HEK293 (cell line): ENCODE results near the gene PKMYT1.

ENCODE experiments used
- CTCF ChIA-PET: fragments of 350-600 bp; formaldehyde crosslinking; extraction: SDS; loops from one replicate; lab custom pipeline; 2021; ENCODE audit warnings: antibody characterized with exemption; lab: Yijun Ruan, JAX
- POLR2A ChIA-PET: fragments of 300-600 bp; formaldehyde crosslinking; extraction: SDS; loops from one replicate; lab custom pipeline; 2020; ENCODE audit warnings: antibody characterized with exemption, inconsistent platforms; lab: Yijun Ruan, JAX
- H3K27ac ChIP-seq: fragments of 200-500 bp; sonication (Bioruptor generic); 2 replicates; pipeline ENCODE4 v1.5.1; 2014; ENCODE audit warnings: low read depth, low read length, control low read depth, inconsistent platforms; ENCODE audit errors: extremely low read depth
- H3K36me3 ChIP-seq, 2 experiments: fragments of 200-500 bp in 1 of 2; sonication (Bioruptor generic) in 1 of 2; 1 replicate in 1 of 2; 2 replicates in 1 of 2; pipeline ENCODE4 v1.5.1; 2014 to 2017; ENCODE audit warnings: inconsistent platforms in 2 of 2, low read length in 2 of 2; ENCODE audit not compliant: control insufficient read depth in 2 of 2, insufficient read depth in 1 of 2
- H3K4me1 ChIP-seq: fragments of 200-500 bp; sonication (Bioruptor generic); 2 replicates; pipeline ENCODE4 v1.5.1; 2014; ENCODE audit warnings: mild to moderate bottlenecking, low read length, inconsistent platforms; ENCODE audit not compliant: control insufficient read depth, insufficient read depth
- H3K4me3 ChIP-seq: 2 replicates; pipeline ENCODE4 v1.5.1; 2011; ENCODE audit warnings: low read depth, mild to moderate bottlenecking, control low read depth, low read length, moderate library complexity
- H3K9me3 ChIP-seq: fragments of 200-500 bp; sonication (Bioruptor generic); 2 replicates; pipeline ENCODE4 v1.5.1; 2014; ENCODE audit warnings: low read depth, low read length, inconsistent platforms; ENCODE audit not compliant: control insufficient read depth, insufficient read depth
- EGR2 ChIP-seq: fragments of 450-650 bp; formaldehyde crosslinking; IDR thresholded peaks from 2 replicates; pipeline ENCODE4 v1.5.1; 2016; ENCODE audit warnings: low read depth, missing biosample characterization, missing genetic modification characterization
- KLF9 ChIP-seq: fragments of 450-650 bp; formaldehyde crosslinking; IDR thresholded peaks from 2 replicates; pipeline ENCODE4 v1.5.1; 2016; ENCODE audit warnings: missing biosample characterization, missing genetic modification characterization, low read depth
- OSR2 ChIP-seq: fragments of 450-650 bp; formaldehyde crosslinking; IDR thresholded peaks from 2 replicates; pipeline ENCODE4 v1.5.1; 2016; ENCODE audit warnings: missing biosample characterization, missing genetic modification characterization
- PRDM10 ChIP-seq: fragments of 450-650 bp; formaldehyde crosslinking; IDR thresholded peaks from 2 replicates; pipeline ENCODE4 v1.5.1; 2016; ENCODE audit warnings: missing biosample characterization, missing genetic modification characterization
- SCRT1 ChIP-seq: fragments of 450-650 bp; formaldehyde crosslinking; IDR thresholded peaks from 2 replicates; pipeline ENCODE4 v1.5.1; 2016; ENCODE audit warnings: missing biosample characterization, missing genetic modification characterization, borderline replicate concordance
- SP2 ChIP-seq: fragments of 450-650 bp; formaldehyde crosslinking; IDR thresholded peaks from 2 replicates; pipeline ENCODE4 v1.5.1; 2016; ENCODE audit warnings: missing biosample characterization, missing genetic modification characterization
- TRIM28 ChIP-seq: IDR thresholded peaks from 2 replicates; pipeline ENCODE4 v1.6.1; 2011; ENCODE audit warnings: low read length, control low read depth, borderline replicate concordance
- ZFP41 ChIP-seq: fragments of 450-650 bp; formaldehyde crosslinking; IDR thresholded peaks from 2 replicates; pipeline ENCODE4 v1.5.1; 2016; ENCODE audit warnings: missing biosample characterization, missing genetic modification characterization, borderline replicate concordance
- ZNF132 ChIP-seq: fragments of 450-650 bp; formaldehyde crosslinking; IDR thresholded peaks from 2 replicates; pipeline ENCODE4 v1.5.1; 2017; ENCODE audit warnings: missing biosample characterization, missing genetic modification characterization, borderline replicate concordance
- ZNF2 ChIP-seq: fragments of 450-650 bp; formaldehyde crosslinking; IDR thresholded peaks from 2 replicates; pipeline ENCODE4 v1.5.1; 2016; ENCODE audit warnings: missing biosample characterization, missing genetic modification characterization
- ZNF214 ChIP-seq: fragments of 450-650 bp; formaldehyde crosslinking; IDR thresholded peaks from 2 replicates; pipeline ENCODE4 v1.5.1; 2017; ENCODE audit warnings: missing biosample characterization, mild to moderate bottlenecking, missing genetic modification characterization, borderline replicate concordance
- ZNF248 ChIP-seq: fragments of 450-650 bp; formaldehyde crosslinking; IDR thresholded peaks from 2 replicates; pipeline ENCODE4 v1.5.1; 2017; ENCODE audit warnings: missing biosample characterization, missing genetic modification characterization
- ZNF324 ChIP-seq: fragments of 450-650 bp; formaldehyde crosslinking; IDR thresholded peaks from 2 replicates; pipeline ENCODE4 v1.5.1; 2016; ENCODE audit warnings: missing biosample characterization, missing genetic modification characterization
- ZNF366 ChIP-seq: fragments of 450-650 bp; formaldehyde crosslinking; conservative IDR thresholded peaks from 2 replicates; pipeline ENCODE4 v1.5.1; 2016; ENCODE audit warnings: missing biosample characterization, missing genetic modification characterization
- ZNF394 ChIP-seq: fragments of 450-650 bp; formaldehyde crosslinking; IDR thresholded peaks from 2 replicates; pipeline ENCODE4 v1.5.1; 2016; ENCODE audit warnings: missing biosample characterization, missing genetic modification characterization, mild to moderate bottlenecking, moderate library complexity, borderline replicate concordance
- ZNF521 ChIP-seq: fragments of 450-650 bp; formaldehyde crosslinking; IDR thresholded peaks from 2 replicates; pipeline ENCODE4 v1.5.1; 2017; ENCODE audit warnings: missing biosample characterization, mild to moderate bottlenecking, missing genetic modification characterization
- ZNF571 ChIP-seq: fragments of 450-650 bp; formaldehyde crosslinking; IDR thresholded peaks from 2 replicates; pipeline ENCODE4 v1.5.0; 2017; ENCODE audit warnings: missing biosample characterization, missing genetic modification characterization
- ZNF596 ChIP-seq: fragments of 450-650 bp; IDR thresholded peaks from 2 replicates; pipeline ENCODE4 v1.5.0; 2018; ENCODE audit warnings: missing biosample characterization, mild to moderate bottlenecking, missing genetic modification characterization, moderate library complexity
- ZNF621 ChIP-seq: fragments of 450-650 bp; formaldehyde crosslinking; IDR thresholded peaks from 2 replicates; pipeline ENCODE4 v1.5.1; 2017; ENCODE audit warnings: missing biosample characterization, missing genetic modification characterization
- ZNF626 ChIP-seq: fragments of 450-650 bp; sonication (Bioruptor Pico); formaldehyde crosslinking; IDR thresholded peaks from 2 replicates; pipeline ENCODE4 v1.5.1; 2018; ENCODE audit warnings: missing biosample characterization, missing genetic modification characterization, inconsistent platforms
- ZNF629 ChIP-seq: fragments of 450-650 bp; formaldehyde crosslinking; IDR thresholded peaks from 2 replicates; pipeline ENCODE4 v1.5.1; 2017; ENCODE audit warnings: missing biosample characterization, missing genetic modification characterization
- TF ChIP-seq, protein P1 (sequence below): fragments of 450-650 bp; formaldehyde crosslinking; IDR thresholded peaks from 2 replicates; pipeline ENCODE4 v1.5.1; 2016; ENCODE audit warnings: missing biosample characterization, missing genetic modification characterization
- TF ChIP-seq, protein P2 (sequence below): fragments of 450-650 bp; formaldehyde crosslinking; IDR thresholded peaks from 2 replicates; pipeline ENCODE4 v1.5.1; 2016; ENCODE audit warnings: missing biosample characterization, missing genetic modification characterization

PKMYT1 gene

GRCh38 chr16:3000540-3000939 is 20.3 kb upstream of the PKMYT1 start:
- no peak overlapping the region for H3K4me3 ChIP-seq
- POLR2A ChIA-PET = interaction anchor here (0.6 to 12.4 kb wide), 2 partner anchors 23 to 133 kb away, joined by 3 to 247 read pairs; partner anchors contain the start of genes CLDN6, HCFC1R1, THOC6 and TNFRSF12A

GRCh38 chr16:2999929-3000328 is 19.7 kb upstream of the PKMYT1 start:
- Histone ChIP-seq H3K4me1 (no peaks in the 10 kb centered on the region), H3K9me3 (no peaks in the 10 kb centered on the region), H3K36me3 (no peaks in the 10 kb centered on the region), H3K4me3 (no peak overlapping the region), H3K27ac (no peak overlapping the region)
- peak; percentile 97 for TF ChIP-seq PRDM10
- TF ChIP-seq SCRT1 (tag by site-specific recombination) = no peak
- TF ChIP-seq, protein P1, sequence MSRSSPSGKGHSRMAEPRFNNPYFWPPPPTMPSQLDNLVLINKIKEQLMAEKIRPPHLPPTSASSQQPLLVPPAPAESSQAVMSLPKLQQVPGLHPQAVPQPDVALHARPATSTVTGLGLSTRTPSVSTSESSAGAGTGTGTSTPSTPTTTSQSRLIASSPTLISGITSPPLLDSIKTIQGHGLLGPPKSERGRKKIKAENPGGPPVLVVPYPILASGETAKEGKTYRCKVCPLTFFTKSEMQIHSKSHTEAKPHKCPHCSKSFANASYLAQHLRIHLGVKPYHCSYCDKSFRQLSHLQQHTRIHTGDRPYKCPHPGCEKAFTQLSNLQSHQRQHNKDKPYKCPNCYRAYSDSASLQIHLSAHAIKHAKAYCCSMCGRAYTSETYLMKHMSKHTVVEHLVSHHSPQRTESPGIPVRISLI = no peak
- TF ChIP-seq SP2 (tag by site-specific recombination) = peak; percentile 29; the same call in 1 of the 2 replicates
- no peak for TF ChIP-seq KLF9
- no peak for TF ChIP-seq ZNF2 (tag by site-specific recombination)
- no peak for TF ChIP-seq ZNF366
- CTCF ChIA-PET = interaction anchor here (9.6 kb wide), 1 partner anchor 31 kb away, joined by 149 read pairs; no protein-coding TSS in a partner anchor
- POLR2A ChIA-PET = interaction anchor here (0.6 to 12.4 kb wide), 2 partner anchors 24 to 133 kb away, joined by 3 to 247 read pairs; partner anchors contain the start of genes CLDN6, HCFC1R1, THOC6 and TNFRSF12A

More at GRCh38 chr16:3000540-3000939, 20.3 kb upstream of the PKMYT1 start:
- no peaks in the 10 kb centered on the region for H3K4me1 ChIP-seq
- CTCF ChIA-PET = interaction anchor here (9.6 kb wide), 1 partner anchor 30 kb away, joined by 149 read pairs; no protein-coding TSS in a partner anchor
- H3K27ac ChIP-seq = no peak overlapping the region
- TF ChIP-seq ZNF629 (tag by site-specific recombination) (no peak), SP2 (tag by site-specific recombination) (peak; percentile 8; the same call in 1 of the 2 replicates)
- TF ChIP-seq, all 188 proteins: peak for 1
- Histone ChIP-seq H3K9me3 (no peaks in the 10 kb centered on the region), H3K36me3 (no peaks in the 10 kb centered on the region)

GRCh38 chr16:2996298-2996697 is 16.1 kb upstream of the PKMYT1 start:
- no peaks in the 10 kb centered on the region for H3K36me3 ChIP-seq
- TF ChIP-seq ZNF394 (tag by site-specific recombination) = peak; percentile 30; the same call in 1 of the 2 replicates
- TF ChIP-seq OSR2 (tag by site-specific recombination) = no peak
- CTCF ChIA-PET = interaction anchor here (0.6 to 1.4 kb wide), 2 partner anchors 25 to 32 kb away, joined by 3 to 6 read pairs; no protein-coding TSS in a partner anchor
- no peak overlapping the region for H3K4me3 ChIP-seq
- no peaks in the 10 kb centered on the region for H3K4me1 ChIP-seq
- H3K27ac ChIP-seq = no peak overlapping the region
- POLR2A ChIA-PET = no interaction called here
- H3K9me3 ChIP-seq = no peaks in the 10 kb centered on the region

DNA sequence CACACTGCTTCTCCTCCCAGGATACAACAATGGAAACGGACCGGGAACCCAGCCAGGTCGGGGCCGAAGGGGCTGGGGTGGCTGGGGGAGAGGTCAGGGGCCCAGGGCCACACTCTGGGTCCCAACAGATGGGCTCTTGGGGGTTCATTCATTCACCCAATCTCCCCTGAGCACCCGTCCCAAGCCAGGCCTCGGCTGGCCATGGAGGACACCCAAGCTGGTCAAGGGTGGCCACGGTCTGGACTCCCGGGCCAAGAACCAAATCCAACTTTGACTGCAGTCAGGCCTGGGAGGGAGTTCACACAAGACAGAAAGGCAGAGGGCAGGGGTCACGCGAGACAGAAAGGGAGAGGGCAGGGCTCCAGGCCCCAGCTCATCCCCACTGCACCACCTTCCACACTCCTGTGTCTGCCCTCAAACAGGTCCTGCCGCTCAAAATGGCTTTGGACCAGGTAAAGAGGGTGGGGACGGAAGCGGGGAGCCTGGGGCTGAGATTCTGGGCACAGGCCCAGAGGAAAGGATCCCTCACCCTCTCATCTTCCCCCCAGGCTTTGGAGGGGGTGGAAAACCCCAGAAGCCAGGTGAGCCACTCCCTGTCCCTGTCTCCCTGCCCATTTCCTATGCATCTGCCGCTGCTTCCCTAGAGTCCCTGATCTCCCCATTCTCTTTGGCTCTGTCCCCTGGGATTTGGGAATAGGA is 12.3 kb upstream of the PKMYT1 start:
- H3K36me3 ChIP-seq = no peaks in the 10 kb centered on the region
- POLR2A ChIA-PET = no interaction called here
- no peak overlapping the region for H3K27ac ChIP-seq
- no peaks in the 10 kb centered on the region; the same call in 1 of the 2 replicates for H3K4me1 ChIP-seq
- CTCF ChIA-PET = interaction anchor here (0.9 to 1.6 kb wide), 5 partner anchors 11 to 39 kb away, joined by 3 to 5 read pairs (median 3); no protein-coding TSS in a partner anchor
- no peaks in the 10 kb centered on the region for H3K9me3 ChIP-seq
- H3K4me3 ChIP-seq = no peak overlapping the region
- TF ChIP-seq ZNF248 (tag by site-specific recombination) (no peak), ZNF324 (tag by site-specific recombination) (no peak), ZNF521 (no peak), ZNF596 (tag by site-specific recombination) (no peak), ZNF626 (tag by site-specific recombination) (no peak), EGR2 (no peak), ZNF214 (no peak), TRIM28 (no peak), ZNF571 (no peak), ZNF621 (no peak), ZFP41 (no peak), ZNF132 (tag by site-specific recombination) (no peak)
- TF ChIP-seq, protein P2, sequence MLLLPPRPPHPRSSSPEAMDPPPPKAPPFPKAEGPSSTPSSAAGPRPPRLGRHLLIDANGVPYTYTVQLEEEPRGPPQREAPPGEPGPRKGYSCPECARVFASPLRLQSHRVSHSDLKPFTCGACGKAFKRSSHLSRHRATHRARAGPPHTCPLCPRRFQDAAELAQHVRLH (tag by site-specific recombination) = no peak
